HG03045 (cell line): Measurements from ENCODE around the gene CDKAL1.
"Not testable (repeated sequence)": the region's sequence is repeated elsewhere in the genome, so short reads cannot be mapped to it uniquely, and the experiment has no call there.

Experiments
- ATAC-seq: cut with Tn5 transposase; IDR thresholded peaks from one replicate; pipeline ENCODE4 v1.9.1; 2021; ENCODE audit warnings: mild to moderate bottlenecking, moderate library complexity; ENCODE audit not compliant: unreplicated experiment

Gene CDKAL1

GRCh38 chr6:20706238-20706938, 172.1 kb downstream of the CDKAL1 start:
- no peak for ATAC-seq

DNA sequence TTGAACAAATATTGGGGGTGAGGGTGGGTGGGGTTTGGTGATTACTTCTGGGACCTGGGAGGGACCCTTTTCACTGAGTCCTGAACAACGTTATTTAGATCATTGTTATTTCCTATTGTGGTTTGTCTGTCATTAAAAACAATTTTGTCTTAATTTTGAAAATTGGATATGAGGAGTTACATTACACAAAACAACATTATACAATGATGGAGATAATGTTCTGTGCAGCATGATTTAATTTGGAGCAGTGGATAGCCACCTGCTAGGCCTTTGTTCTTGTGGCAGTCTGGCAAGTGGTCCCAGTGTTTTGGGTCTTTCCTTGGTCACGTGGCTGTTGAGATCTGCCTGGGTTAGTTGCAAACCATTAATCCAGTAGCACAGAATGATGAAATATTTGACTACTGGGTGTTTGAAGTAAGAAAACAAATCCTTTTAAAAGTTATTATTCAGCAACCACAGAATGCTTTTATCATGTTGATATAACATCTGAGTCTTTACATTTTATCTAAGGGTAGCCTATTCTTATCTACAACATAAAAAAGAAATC, 172.8 kb downstream of the CDKAL1 start:
- no peak for ATAC-seq

GRCh38 chr6:20707870-20708269, 173.6 kb downstream of the CDKAL1 start:
- ATAC-seq, result no peak

DNA sequence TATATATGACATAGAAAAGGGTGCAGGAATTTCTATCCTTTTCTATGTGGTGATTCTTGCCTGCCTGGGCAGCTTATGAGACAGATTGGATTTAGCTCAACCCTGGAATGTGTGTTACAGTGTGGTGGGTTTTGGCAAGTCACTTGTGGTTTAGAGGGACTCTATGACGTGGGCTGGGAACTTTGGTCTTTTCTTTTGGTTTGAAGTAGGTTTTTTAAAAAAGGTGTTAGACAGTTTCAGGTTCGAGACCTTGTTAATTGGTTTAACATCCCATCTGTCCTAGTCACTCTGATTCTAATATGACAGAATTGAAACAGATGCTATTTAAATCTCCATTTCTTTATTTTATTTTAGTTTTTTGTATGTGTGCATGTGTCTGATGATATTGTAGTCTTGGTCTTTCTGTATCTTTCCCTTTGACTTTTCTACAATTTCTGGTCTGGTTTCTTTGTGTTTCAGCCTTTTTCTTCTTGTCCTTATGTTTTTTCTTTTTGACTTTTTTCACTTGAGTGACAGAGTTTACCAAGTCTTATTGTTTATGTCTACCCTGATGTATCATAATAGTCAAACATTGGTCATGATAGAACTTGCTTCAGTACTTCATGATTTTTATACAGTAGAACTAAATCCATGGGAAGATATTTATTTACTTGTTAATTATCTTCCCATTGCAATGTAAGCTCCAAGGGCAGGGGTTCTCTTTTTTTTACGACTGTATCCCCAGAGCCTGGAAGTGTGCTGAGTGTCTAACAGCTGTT, 174.3 kb downstream of the CDKAL1 start:
- ATAC-seq, result peak; percentile 76

GRCh38 chr6:20709451-20709850, 175.2 kb downstream of the CDKAL1 start:
- ATAC-seq, result no peak

DNA sequence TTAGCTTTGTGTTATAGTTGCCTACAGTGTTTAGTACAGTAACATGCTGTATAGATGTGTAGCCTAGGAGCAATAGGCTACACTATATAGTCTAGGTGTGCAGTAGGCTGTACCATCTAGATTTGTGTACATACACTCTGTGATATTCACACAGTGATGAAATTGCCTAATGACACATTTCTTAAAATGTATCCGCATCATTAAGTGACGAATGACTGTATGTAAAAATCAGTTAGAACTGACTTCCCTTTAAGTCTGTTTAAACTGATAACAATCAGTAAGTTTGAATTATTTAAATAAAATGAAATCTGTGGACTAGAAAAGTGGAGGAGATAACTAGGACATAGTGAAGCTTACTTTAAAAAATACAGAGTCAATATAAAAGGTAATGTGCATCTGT, 176.1 kb downstream of the CDKAL1 start:
- no peak for ATAC-seq

- ATAC-seq, result no peak
Observed at GRCh38 chr6:20711518-20711917, 177.3 kb downstream of the CDKAL1 start.

- ATAC-seq, result no peak
Observed at GRCh38 chr6:20712011-20712410, 177.8 kb downstream of the CDKAL1 start.

DNA sequence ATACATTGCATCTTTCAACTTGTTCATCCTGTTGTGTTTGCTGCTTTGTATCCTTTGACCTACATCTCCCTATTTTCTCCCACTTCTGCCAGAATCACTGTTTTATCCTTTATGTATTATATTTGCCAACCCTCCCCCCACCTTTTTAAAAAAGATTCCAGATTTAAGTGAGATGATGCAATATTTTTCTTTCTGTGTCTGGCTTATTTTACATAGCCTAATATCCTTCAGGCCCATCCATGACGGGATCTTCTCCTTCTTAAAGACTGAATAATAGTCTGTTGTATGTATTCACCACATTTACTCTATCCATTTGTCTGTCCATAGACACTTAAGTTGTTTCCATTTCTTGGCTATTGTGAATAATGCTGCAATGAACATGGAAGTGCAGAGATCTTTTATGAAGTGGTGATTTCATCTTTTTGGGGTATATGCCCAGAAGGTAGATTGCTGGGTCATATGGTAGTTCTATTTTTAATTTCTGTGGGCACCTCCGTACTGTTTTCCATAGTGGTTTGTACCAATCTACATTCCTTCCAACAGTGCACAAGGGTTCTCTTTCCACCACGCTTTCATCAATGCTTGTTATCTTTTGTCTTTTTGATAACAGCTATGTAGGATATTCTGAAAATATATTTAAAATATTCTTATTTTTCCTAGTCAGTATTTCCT, 181.0 kb downstream of the CDKAL1 start:
- no peak for ATAC-seq

DNA sequence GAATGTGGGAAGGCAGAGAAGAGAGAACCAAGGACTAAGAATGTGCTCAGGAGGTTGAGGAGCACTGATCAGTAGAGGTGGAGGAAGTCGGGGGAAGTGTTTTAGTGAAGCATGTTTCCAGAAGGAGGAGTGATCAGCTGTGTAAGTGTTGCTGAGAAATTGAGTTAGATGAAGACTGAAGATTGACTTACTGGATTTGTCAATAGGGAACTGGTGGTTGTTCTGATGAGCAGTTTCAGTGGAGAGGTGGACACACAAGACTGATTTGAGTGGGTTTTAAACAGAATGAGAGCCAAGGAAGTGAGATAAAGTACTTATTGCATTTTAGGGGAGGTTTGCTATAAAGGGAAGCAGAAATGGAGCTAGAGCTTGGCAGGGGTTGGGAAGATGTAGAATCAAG, 182.6 kb downstream of the CDKAL1 start:
- peak; percentile 78 for ATAC-seq

DNA sequence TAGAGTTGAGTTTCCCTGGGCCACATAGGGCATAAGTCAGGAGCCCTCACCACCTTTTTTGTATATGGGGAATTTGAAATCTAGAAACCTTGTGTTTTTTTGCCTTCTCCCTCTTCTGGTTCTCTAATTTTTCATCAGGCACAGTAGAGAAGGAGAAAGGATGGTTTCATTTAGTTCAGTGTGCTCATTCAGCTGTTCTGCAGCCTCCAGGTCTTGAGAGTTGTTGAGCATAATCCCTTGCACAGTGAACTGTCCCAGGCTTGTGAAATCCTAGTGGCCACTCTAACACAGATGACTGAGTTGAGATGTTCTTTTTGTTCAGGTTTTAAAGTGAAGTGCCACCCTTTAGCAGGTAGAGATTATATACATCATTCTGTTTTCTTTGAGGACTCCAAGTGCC, 183.5 kb downstream of the CDKAL1 start:
- ATAC-seq, result peak; percentile 36

DNA sequence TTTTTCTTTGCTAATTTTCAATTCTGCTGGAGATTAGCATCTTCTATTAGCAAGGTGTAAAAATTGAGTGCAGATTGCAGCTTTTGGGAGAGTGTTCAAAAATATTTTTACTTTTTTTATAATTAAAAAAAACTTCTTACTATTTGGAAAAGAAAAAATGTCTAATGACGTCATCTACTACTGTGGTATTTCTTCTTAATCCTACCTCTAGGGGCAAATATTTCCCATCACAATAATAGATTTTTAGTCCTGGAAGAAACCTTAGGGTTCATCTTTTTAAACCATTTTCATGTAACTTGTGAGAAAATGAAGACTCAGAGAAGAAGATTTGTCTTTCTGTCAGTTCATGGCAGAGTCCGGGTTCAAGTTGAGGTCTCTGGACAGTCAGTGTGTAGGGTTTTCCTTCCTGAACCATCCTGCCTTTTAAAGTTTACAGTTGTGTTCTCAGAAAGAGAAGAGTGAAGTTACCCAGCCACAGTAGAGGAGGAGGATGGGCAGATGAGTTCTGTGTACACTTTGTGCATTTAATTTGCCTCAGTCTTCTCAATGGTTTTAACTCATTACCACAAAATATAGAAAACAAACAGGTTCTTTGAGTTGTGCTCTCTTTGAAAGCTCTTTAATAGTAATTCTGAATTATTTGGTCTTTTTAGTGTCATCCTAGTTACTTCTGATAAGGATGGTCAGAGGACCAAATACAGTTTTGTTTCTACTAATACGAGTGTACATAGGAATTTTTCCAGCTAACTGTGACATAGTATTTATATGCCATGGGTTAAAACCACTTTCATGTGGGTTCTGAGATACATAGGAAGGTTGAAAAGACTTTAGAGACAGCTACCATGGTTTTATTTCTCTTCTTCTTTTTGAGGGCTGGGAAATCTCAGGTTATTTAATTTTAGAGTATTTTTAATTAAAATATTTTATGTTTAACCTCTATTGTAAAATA, 184.7 kb downstream of the CDKAL1 start:
- no peak for ATAC-seq

DNA sequence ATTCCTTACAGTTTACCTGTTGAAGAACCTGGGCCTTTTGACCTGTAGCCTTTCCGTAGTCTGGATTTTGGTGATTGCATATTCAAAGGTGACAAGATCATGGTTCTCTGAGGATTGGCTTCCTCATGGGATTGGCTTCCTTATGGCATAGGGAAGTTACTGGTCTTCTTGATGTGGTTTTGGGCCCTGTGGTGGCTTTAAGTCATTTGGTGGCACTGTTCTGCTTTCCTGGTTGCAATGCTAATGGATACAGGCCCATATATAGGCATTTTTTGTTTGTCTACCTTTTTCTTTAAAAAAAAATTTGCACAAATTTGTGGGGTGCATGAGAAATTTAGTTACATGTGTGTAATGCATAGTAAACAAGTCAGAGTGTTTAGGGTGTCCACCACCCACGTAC, 185.7 kb downstream of the CDKAL1 start:
- no peak for ATAC-seq

DNA sequence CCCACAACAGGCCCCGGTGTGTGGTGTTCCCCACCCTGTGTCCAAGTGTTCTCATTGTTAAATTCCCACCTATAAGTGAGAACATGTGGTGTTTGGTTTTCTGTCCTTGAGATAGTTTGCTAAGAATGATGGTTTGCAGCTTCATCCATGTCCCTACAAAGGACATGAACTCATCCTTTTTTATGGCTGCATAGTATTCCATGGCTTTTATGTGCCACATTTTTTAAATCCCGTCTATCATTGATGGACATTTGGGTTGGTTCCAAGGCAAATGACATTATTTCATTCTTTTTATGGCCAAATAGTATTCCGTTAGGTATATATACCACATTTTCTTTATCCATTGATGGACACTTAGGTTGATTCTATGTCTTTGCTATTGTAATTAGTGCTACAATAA, 186.9 kb downstream of the CDKAL1 start:
- not testable (repeated sequence) for ATAC-seq

DNA sequence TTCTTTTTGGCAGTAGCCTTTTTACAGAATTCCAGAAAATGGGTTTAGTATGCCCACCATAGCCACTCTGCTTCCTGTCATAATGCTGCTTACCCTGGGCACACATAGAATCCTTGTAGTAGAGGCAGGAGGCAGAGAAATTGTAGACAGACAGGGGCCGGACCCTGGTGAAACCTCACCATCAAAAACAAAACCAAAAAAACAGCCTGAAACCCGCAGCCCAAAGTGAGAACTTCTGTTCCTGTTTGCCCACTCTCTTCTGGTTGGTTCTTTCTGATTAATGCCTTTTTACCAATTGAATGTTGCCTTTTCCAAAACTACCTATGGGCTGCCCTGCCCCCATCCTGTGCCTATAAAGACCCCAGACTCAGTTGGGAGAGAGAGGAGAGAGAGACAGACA, 188.2 kb downstream of the CDKAL1 start:
- ATAC-seq, result peak; percentile 48

GRCh38 chr6:20723236-20723635, 189.0 kb downstream of the CDKAL1 start:
- no peak for ATAC-seq

DNA sequence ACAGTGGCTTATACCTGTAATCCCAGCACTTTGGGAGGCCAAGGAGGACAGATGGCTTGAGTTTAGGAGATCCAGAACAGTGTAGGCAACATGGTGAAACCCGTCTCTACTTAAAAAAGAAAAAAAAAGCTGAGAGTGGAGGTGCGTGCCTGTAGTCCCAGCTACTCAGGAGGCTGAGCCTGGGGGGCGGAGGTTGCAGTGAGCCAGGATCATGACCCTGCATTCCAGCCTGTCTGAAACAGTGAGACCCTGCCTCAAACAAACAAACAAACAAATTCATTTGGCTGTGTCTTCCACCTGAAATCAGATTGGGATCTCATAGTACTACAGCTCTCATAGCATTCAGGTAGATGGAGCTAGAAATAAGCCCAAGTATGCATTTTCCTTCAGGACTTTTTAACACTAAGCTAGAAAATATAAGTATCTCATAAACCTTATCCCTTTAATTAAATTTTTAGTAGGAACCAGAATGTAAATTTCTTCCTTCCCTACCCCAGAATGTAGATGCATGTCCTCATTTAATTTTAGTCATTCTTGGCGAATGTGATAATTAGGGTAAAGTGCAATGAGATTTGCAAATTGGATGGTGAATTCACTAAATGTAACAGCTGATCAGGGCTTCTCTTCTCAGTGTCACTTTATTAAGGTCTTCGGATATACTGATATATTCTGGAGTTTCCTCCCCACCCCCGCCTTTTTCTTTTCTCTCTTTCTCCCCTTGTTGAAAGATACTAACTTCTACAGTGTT, 190.4 kb downstream of the CDKAL1 start:
- no peak for ATAC-seq

GRCh38 chr6:20725235-20725634, 191.0 kb downstream of the CDKAL1 start:
- not testable (repeated sequence) for ATAC-seq

- ATAC-seq, result no peak
Observed at GRCh38 chr6:20729086-20729485, 194.8 kb downstream of the CDKAL1 start.

DNA sequence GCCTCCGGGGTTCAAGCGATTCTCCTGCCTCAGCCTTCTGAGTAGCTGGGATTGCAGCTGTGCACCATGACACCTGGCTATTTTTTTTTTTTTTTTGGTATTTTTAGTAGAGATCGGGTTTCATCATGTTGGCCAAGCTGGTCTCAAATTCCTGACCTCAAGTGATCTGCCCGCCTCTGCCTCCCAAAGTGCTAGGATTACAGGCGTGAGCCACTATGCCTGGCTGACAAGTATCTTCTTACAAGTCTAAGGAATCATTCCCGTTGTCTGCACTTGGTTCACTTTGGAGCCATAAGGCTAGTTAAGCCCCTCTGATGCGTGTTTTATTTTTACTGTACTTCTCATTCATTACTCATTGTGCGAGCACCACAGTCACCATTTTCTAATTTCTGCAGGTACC, 198.1 kb downstream of the CDKAL1 start:
- ATAC-seq, result not testable (repeated sequence)
